HG02623 (cell line): ENCODE data around the gene CUL3.
"Not testable (repeated sequence)": the region's sequence is repeated elsewhere in the genome, so short reads cannot be mapped to it uniquely, and the experiment has no call there.

Source experiments
- ATAC-seq: cut with Tn5 transposase; IDR thresholded peaks from one replicate; pipeline ENCODE4 v1.9.1; 2021; ENCODE audit warnings: moderate library complexity; ENCODE audit not compliant: unreplicated experiment

CUL3 gene

DNA sequence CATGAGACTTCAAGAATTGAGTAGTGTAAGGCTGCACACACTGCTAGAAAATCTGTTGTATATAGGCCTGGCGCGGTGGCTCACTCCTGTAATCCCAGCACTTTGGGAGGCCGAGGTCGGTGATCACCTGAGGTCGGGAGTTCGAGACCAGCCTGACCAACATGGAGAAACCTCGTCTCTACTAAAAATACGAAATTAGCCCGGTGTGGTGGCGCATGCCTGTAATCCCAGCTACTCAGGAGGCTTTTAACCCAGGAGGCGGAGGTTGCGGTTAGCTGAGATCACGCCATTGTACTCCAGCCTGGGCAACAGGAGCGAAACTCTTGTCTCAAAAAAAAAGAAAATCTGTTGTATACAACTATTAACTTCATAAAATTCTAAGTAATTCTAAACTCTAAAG is 2.1 kb downstream of the CUL3 start:
- not testable (repeated sequence) for ATAC-seq

DNA sequence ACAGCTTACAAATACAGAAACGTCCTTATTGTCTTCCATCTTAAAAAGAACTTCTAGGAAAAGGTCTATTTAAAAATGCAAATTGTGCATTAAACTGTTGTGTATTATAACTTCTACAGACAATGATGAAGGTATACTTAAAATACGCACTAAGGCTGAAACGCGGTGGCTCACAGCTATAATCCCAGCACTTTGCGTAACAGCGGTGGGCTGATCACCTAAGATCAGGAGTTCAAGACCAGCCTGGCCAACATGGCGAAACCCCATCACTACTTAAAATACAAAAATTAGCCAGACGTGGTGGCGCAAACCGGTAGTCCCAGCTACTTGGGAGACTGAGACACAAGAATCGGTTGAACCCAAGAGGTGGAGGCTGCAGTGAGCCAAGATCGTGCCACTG is 4.9 kb downstream of the CUL3 start:
- ATAC-seq = no peak

DNA sequence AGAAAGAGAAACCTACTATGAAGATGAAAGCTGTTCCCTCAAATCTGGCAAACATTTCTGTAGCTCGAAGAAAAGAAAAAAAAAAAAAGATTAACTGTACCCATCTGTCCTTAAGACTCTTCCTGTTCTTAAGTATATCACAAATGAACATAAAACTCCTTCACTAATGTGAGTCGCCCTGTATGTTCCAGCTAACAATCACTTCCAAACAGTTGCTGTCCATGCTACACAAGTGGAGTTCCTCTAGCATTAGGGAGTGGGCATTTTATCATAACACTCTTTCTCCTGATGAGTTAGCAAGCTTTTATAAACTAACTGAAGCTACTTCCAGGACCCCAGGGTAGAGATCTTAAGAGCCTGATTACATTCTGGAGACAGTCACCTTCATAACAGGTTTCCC is 5.8 kb downstream of the CUL3 start:
- ATAC-seq = no peak

DNA sequence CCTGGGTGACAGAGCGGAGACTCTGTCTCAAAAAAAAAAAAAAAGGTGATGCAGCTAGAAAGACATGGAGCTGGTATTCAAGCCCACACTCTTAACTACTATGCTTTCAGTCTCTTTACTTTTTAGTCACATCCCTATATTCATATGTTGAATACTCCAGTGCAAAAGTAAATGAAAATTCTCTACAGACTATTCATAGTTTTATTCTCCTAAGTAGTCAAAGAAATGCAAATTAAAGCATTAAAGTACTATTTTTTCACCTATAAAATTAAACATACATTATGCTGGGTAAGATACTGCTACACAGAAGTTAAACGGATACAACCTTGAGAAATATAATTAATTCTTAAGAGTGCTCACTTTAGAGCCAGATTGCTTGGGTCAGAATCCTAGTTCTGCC is 7.6 kb downstream of the CUL3 start:
- ATAC-seq = no peak

DNA sequence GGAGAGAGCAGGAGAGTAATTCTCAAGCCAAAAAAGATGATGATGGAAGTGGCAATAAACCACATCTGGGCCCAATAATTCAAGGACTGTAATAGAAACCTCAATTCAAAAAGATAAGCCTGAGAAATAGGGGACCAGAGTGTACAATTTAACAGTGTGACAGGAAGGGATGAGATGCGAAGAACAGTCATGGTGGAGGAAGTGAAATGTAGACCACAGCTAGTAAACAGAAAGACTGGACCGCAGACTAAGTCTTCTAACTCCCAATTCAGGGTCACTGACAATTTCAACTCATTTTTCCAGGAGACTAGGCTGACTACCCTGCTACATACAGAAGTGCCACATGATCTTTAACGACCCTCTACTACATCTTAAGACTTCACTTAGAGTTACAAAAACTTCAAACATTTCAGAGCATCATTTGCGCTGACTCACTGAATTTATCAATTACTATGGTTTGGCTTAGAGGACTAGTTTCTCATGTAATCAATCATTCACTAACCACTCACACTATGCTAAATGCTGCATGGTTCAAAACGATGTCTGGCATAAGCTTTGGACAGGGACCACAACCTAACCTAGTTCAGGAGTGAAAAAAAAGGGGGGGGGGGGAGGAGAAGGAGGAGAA is 9.0 kb downstream of the CUL3 start:
- peak; percentile 64 for ATAC-seq

DNA sequence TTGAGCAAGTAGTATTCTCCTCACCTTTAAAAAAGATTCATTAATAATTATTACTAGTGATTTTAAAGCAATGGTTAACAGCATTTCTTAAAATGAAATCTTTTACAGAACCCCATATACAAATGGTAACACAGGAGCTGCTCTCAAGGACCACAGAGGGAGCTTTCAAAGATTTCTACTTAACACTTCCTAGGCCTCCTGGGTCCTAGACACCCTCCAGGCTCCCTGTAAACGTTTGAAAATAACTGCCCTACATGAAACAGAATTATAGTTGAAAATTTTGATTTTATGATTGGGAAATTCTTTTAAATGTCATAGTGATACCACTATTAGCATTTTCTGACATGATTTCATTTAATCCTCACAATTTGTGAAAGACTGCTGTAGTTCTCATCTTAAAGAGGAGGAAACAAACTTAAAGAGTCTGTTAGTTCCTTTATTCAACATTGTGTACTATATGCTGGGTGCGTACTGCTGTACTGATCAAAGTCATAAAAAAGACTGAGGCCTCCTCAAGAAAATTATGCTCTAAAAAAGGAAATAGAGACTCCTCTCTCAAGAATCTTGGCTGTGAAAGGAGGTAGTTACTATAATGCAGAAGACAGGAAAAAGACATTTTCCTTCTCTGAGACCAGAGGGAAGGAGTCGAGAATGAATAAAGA is 10.6 kb downstream of the CUL3 start:
- no peak for ATAC-seq

DNA sequence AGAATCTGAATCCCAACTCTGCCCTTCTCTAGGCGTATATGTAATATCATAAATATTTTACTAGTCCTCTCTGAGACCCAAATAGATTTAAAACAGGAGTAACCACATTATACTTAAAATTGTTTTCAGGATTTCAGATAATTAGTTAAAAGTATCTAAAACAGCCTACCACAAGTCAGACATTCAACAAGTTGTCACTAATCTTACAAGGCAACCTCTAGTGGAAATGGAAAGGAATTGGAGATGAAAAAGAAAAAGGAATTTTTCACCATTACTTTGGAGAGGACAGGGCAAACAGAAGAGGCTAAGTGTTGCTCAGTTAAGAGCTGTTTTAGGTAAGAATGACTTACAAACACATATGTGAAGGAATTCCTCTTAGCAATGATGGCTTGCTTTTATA is 11.4 kb downstream of the CUL3 start:
- no peak for ATAC-seq

DNA sequence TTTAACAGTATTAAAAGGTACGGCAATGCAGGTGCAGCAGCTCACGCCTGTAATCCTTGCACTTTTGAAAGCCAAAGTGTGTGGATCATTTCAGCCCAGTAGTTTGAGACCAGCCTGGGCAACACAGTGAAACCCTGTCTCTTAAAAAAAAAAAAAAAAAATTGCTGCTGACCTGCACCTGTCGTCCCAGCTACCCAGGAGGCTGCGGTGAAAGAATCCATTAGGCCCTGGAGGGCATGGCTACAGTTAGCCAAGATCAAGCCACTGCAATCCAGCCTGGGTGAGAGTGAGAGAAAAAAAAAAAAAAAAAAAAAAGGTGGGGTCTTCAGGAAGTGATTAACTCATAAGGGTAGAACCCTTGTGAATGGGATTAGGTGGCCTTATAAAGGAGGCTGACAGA is 12.8 kb downstream of the CUL3 start:
- ATAC-seq = no peak

DNA sequence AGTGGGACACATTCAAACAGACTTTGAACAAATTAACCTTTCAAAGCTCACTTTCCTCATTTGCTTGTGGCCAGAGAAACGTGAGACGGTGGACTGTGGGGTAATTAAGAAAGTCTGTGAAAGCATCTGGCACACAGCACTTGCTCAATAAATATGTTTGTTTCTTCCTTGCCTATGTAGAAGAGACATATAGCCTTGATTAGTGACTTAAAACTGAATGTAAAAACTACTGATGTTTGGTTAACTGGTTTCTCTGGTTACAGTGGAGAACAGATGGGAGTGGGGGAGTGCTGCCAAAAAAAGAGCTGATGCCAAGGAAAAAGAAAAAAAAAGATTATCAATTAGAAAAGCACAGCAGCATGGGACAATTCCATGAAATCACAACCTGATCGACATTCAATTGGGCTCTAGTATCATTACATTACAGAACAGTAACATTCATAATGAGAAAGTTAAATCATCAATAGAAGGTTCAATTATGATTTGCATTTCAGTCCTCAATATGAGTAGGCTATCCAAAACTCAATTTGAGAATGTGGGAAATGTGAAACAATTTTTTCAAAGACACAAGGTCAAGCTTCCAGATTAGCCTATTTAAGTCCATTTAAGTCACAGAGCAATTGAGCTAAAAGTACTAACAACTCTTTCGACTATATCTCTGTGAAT is 14.7 kb downstream of the CUL3 start:
- no peak for ATAC-seq

DNA sequence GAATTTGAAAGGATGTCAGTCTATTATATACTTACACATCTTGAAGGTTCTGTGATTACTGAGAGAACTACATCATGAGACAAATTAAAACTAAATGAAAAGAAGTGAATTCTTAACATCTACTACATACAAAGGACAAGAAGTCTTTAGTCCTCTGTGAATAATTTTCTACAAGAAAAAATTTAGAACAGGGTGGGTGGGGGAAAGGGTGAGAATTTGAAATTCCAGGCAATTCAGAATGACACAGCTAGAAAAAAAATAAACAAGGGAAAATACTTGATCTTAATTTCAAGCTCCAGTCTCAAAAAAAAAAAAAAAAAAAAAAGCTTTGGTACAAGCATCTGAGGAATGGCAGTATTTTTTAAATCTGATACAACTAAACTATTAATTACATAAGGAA is 15.5 kb downstream of the CUL3 start:
- ATAC-seq = no peak

DNA sequence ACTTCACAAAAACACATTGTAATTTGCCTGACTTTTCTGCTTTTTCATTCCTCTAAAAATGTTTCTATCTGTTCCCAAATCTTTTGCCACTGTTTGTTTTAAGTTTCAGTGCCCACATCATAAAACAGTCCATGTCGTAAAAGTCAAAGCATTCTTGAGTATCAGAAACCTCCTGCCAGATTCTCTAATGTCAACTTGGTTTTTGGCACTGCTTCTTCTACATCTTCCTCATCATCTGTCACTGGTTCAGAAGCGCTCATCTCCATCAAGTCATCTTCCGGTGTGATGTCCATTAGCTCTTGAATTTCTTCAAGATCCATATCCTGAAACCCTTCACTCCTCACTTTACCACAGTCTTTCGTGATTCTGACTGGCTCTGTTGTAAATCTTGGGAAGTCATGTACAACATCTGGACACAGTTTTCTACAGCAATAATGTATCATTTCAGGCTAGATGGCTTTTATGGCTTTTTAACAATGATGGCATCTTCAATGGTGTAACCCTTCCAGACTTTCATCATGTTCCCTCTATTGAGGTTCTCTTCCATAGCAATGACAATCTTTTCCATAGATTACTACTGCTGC is 19.6 kb downstream of the CUL3 start:
- ATAC-seq = no peak

DNA sequence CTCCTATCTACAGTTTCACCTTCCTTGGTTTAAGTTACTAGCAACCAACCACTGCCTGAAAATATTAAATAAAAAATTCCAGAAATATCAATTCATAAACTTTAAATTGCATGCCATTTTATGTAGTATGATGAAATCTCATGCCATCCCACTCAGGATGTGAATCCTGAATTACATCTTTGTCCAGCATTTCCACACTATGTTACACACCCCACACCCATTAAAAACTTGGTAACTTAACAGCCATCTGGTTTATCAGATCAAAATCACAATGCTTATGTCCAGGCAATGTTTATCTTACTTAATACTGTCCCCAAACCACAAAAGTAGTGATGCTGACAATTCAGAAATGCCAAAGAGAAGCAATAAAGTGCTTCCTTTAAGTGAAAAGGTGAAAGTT is 21.6 kb downstream of the CUL3 start:
- ATAC-seq = no peak

DNA sequence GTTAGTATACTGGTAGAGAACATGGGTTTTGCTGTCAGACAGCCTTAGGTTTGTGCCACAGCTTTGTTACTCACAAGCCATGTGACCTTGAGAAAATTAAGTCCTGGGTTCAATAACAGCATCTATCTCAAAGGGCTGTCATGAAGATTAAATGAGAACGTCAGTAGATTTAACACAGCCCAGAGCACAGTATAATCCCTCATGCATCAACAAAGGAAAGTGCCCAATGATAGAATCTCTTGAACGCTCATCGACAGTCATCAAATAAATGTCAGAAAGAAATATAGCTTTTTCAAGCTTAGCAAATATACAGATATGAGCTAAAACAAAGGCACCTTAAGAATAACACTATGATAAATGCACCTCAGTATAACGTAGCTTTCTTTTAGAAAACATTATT is 22.3 kb downstream of the CUL3 start:
- no peak for ATAC-seq

DNA sequence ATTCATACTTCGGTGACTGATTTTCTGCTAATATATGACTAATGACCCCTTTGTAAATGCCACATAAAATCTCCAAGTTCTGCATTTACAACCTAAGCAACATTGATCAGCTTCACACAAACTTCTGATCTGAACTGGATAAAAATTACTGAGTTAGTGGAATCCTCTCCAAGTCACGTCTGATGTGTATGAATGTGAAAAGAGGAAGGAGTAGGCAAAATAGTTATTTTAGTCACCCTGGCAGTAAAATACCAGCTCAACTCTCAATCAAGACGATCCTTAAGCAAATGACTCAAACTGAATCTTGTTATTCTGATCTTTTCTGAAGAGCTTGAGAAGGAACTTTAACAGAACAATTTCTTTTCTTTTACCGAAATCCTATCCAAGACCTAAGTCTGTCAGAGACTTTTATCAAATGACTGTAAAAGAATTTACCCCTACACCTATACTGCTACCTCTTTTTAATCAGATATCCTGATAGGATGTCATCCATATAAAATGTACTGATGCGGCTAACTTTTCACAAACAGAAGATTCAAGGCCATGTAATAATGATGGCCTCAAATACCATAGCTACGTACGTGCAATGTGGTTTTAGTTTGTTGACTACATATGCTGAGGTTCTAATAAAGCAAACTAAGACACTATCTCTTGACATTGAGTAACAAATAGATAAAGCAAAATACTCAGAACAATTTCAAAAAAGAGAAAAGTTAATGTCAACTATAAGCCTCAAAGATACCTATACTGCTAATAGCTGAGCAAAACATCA is 23.7 kb downstream of the CUL3 start:
- no peak for ATAC-seq

DNA sequence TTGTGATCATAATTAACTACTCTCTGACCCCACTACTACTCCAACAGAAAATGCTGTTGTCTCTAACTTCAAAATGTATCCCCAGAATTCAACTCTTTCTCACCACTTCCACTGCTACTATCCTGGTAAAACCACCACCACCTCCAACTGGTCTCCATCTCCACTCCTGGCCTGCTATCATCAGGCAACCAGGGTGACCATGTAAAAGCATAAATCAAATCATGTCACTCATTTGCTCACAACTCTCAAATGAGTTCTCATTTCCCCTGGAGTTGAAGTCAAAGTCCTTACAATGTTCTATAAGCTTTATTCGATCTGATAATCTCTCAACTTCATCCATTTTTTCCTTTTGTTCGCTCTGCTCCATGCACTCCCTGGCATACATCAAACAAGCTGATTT is 24.6 kb downstream of the CUL3 start:
- no peak for ATAC-seq

DNA sequence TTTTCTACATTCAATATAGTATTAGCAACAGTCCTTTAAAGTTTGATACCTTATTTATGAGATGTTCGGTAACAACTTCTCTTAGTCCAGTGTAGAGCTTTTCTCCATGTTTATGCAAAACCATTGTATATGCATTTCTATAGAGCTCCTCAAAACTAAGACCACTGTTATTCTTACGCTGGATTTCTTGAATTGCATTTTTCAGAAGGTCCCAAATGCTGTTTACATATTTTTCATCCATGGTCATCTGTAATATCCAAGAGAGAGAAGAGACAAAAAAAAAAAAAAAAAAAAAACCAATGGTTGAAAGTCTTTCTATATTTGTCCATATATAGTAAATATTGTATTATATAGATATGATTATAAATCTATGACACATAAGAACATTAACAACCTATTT is 27.6 kb downstream of the CUL3 start:
- no peak for ATAC-seq

DNA sequence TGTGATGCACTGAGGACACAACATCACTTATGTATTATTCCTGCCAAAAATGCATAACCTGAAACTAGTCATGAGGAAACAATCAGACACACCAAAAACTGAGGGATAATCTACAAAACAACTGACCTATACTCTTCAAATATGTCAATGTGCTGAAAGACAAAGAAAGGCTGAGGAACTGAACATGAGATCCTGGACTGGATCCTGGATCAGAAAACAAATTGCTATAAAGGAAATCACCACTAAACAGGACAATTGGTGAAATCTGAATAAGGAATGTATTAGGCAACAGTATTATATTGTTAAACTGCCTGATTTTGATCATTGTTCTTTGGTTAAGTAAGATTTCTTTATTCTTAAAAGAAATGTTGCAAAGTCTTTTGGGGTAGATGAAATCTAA is 28.8 kb downstream of the CUL3 start:
- ATAC-seq = no peak

DNA sequence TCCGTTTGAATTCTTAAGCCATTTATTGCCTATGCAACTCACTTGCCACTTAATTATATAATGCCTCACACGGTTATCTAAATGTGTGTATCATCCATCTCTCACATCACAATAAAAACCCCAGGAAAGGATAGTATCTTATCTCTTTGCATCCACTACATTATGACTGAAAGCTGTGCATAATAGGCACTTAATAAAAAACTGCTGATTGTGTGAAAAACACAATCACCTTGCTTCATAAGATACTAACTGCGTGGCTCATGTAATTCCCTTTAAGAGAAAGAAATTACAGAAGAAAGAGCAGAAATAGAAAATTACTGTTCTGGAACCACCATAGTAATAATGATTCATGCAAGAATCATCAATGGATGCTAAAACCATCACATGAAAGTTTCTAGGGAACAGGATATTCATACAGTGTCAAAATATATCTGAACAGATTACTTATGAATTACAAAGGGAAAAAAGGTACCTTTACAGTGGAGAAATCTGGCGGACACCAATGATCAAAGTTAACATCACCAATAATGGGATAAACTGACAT is 29.3 kb downstream of the CUL3 start:
- ATAC-seq = no peak

DNA sequence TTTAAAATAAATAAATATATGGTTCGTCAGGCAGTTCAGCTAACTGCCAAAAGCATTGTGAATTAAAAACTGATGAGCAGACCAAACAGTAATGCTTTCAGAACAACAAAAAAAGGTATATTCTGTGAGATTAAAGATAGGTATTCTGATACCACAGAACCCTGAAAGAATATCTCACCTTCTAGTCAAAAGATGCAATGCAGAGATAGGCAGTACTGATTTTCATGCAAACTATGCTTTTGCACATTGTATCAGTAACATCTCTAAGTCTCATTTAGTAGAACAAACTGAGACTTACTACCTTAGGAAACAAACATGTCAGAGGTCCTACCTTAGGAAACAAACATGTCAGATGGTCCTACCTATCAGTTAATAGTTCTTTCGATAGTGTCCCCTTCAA is 32.4 kb downstream of the CUL3 start:
- no peak for ATAC-seq

DNA sequence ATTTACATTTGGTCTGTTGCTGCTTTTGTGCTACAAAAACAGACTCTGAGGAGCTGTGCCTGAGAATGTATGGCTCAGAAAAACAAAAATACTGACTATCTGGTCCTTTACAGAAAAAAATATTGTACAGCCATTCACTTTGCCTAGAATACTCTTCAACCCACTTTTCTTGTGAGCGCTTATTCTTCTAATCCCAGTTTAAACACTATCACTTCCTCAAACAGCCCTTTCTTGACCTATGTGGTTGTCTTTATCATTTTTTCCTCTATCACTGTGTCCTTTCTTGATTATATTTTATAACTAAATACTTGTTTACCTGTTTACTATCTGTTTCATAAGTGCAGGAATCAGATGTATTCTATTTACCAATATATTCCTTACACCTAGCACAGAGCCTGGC is 33.5 kb downstream of the CUL3 start:
- no peak for ATAC-seq

DNA sequence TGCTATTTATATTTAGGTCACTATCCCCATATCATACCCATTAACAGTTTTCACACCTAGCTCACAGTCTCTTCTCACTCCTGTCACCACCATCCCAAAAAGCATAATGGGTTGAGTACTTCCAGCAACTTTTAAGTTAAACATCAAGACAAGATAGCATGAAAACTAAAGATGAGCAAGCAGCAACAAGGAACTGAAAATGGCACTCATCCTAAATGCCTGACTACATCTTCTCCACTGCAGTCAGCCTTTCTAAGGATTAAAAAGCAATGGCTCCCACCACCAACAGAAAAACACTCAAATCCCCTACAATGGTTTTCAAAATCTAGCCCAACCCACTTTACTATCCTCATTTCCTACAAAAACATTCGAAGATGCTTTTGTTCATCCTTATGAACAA is 38.2 kb downstream of the CUL3 start:
- no peak for ATAC-seq
